Esophagus muscularis mucosa (tissue), 4 donors: Measurements from ENCODE around the gene KIF26B. TPM values are rescaled to one million over a fixed set of nuclear protein-coding genes. Genes with fewer than 3 reads are reported as not detected.

Experiments used
- DNase-seq: peaks from one replicate; pipeline ENCODE4 v3.0.0-alpha.2; 2017; ENCODE audit errors: extremely low spot score
- H3K27ac ChIP-seq, 4 donors: fragments of 200-600 bp; sonication (generic); replicated peaks in 1 of 4; 1 replicate in 3 of 4; 2 replicates in 1 of 4; pipeline ENCODE4 v1.5.1; 2016 to 2019; ENCODE audit warnings: mild to moderate bottlenecking in 1 of 4
- H3K27me3 ChIP-seq, 4 donors: fragments of 200-600 bp; sonication (generic); one replicate each; pipeline versions ENCODE4 v1.5.1 to v1.6.0; 2016 to 2019
- H3K36me3 ChIP-seq, 4 donors: fragments of 200-600 bp; sonication (generic); one replicate each; pipeline ENCODE4 v1.5.1; 2016 to 2019
- H3K4me1 ChIP-seq, 4 donors: fragments of 200-600 bp; sonication (generic); one replicate each; pipeline ENCODE4 v1.5.1; 2016 to 2019
- H3K4me3 ChIP-seq, 4 donors: fragments of 200-600 bp; sonication (generic); 1 replicate in 2 of 4; 2 replicates in 2 of 4; pipeline ENCODE4 v1.5.1; 2016 to 2019; ENCODE audit warnings: mild to moderate bottlenecking in 4 of 4, moderate library complexity in 1 of 4
- H3K9me3 ChIP-seq, 4 donors: fragments of 200-600 bp; sonication (generic); 1 replicate in 3 of 4; 2 replicates in 1 of 4; pipeline ENCODE4 v1.5.1; 2016 to 2019
- CTCF ChIP-seq, 3 experiments: fragments of 200-600 bp in 2 of 3; fragments of 450-650 bp in 1 of 3; sonication (generic) in 2 of 3; IDR thresholded peaks; one replicate each; pipeline ENCODE4 v1.5.1; 2017 to 2019; ENCODE audit warnings: antibody characterized with exemption in 3 of 3, mild to moderate bottlenecking in 2 of 3, moderate library complexity in 1 of 3
- EP300 ChIP-seq: sonication (generic); formaldehyde crosslinking; IDR thresholded peaks from one replicate; pipeline ENCODE4 v1.6.1; 2017; ENCODE audit warnings: antibody characterized with exemption
- POLR2A ChIP-seq: fragments of 450-650 bp; IDR thresholded peaks from one replicate; pipeline ENCODE4 v1.6.1; 2017; ENCODE audit warnings: antibody characterized with exemption, moderate library complexity, mild to moderate bottlenecking, low read depth
- POLR2AphosphoS5 ChIP-seq, 2 donors: sonication (generic); formaldehyde crosslinking; IDR thresholded peaks; one replicate each; pipeline ENCODE4 v1.6.1; 2017; ENCODE audit warnings: antibody characterized with exemption in 2 of 2
- WGBS: methylation state at CpG from one replicate; pipeline ENCODE4 v1.1.5; 2018; 5-methylcytosine and 5-hydroxymethylcytosine counted together
- intact Hi-C: fragments of 100-400 bp; cut with DNase I; formaldehyde crosslinking; loops from one replicate; pipeline ENCODE4 v1.15.1; 2023
- total RNA-seq, 4 donors: library from RNA; depleted of rRNA; stranded (reverse); fragments of >200 nt; gene quantifications; one replicate each; pipeline versions ENCODE4 v1.1.0 to v1.2.1, GENCODE V29; 2016

KIF26B gene
- total RNA-seq, 4 donors from 2014 or later: 0.13 to 3.7 (median 1.3) TPM

DNA sequence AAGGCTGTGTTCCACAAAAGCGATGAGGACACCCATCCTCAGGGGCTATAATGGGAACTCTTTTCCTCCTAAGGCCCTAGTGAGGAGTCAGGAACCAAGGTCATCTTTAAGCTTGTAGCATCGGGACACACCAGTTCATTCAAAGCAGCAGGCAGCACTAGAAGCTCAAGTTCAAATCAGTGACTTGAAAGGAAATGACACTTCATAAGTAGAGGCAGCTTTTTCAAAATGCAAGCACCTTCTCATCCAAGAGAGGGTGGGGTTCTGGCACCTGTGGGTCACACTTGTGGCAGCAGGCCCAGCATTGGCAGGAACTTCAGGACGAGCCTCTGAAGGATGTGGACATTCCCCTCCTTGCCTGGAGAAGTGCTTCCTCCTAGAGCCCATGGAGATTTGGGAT lies 496.3 kb downstream of the KIF26B start:
- WGBS: 72% methylated on average over 3 of the region's 3 CpGs
- TF ChIP-seq CTCF (IDR thresholded peaks at IDR 0.05) (no peak), POLR2A (no peak), POLR2AphosphoS5 (IDR thresholded peaks at IDR 0.05) (no peak), EP300 (no peak)
- DNase-seq: no peak
- H3K4me1 ChIP-seq: no peaks in the 10 kb centered on the region
- H3K9me3 ChIP-seq: no peaks in the 10 kb centered on the region
- no peak overlapping the region for H3K4me3 ChIP-seq
- no peaks in the 10 kb centered on the region for H3K27me3 ChIP-seq
- H3K27ac ChIP-seq: no peak overlapping the region
- intact Hi-C loops: no loop called here
- no peaks in the 10 kb centered on the region for H3K36me3 ChIP-seq

GRCh38 chr1:245652116-245652515 lies 497.3 kb downstream of the KIF26B start:
- Histone ChIP-seq H3K27me3 (no peaks in the 10 kb centered on the region), H3K9me3 (no peaks in the 10 kb centered on the region), H3K36me3 (no peaks in the 10 kb centered on the region), H3K4me3 (no peak overlapping the region), H3K27ac (no peak overlapping the region), H3K4me1 (no peaks in the 10 kb centered on the region)
- no peak for TF ChIP-seq POLR2A
- no peak for TF ChIP-seq POLR2AphosphoS5 (IDR thresholded peaks at IDR 0.05)
- TF ChIP-seq CTCF (IDR thresholded peaks at IDR 0.05): no peak
- TF ChIP-seq EP300: no peak
- DNase-seq: no peak
- intact Hi-C loops: no loop called here
- whole genome bisulfite sequencing: 95% methylated on average over 4 of the region's 4 CpGs

- no peak for TF ChIP-seq EP300
- TF ChIP-seq CTCF (IDR thresholded peaks at IDR 0.05): no peak
- TF ChIP-seq POLR2AphosphoS5 (IDR thresholded peaks at IDR 0.05): no peak
- TF ChIP-seq POLR2A: no peak
- no peaks in the 10 kb centered on the region for H3K9me3 ChIP-seq
- intact Hi-C loops: no loop called here
- no peak overlapping the region for H3K27ac ChIP-seq
- no peaks in the 10 kb centered on the region for H3K36me3 ChIP-seq
- 79% methylated on average over 17 of the region's 17 CpGs for WGBS
- no peak for DNase-seq
- H3K4me1 ChIP-seq: no peaks in the 10 kb centered on the region
- H3K4me3 ChIP-seq: no peak overlapping the region
- H3K27me3 ChIP-seq: no peaks in the 10 kb centered on the region
Observed at GRCh38 chr1:245652660-245653427, 498.1 kb downstream of the KIF26B start.

- TF ChIP-seq EP300 (no peak), CTCF (IDR thresholded peaks at IDR 0.05) (no peak), POLR2AphosphoS5 (IDR thresholded peaks at IDR 0.05) (no peak), POLR2A (no peak)
- Histone ChIP-seq H3K4me1 (no peaks in the 10 kb centered on the region), H3K4me3 (no peak overlapping the region), H3K9me3 (no peaks in the 10 kb centered on the region), H3K27ac (no peak overlapping the region), H3K36me3 (no peaks in the 10 kb centered on the region), H3K27me3 (no peaks in the 10 kb centered on the region)
- WGBS: 81% methylated on average over 9 of the region's 9 CpGs
- no peak for DNase-seq
- intact Hi-C loops: no loop called here
Observed at GRCh38 chr1:245654460-245655050, 499.8 kb downstream of the KIF26B start.
